WTC11 (cell line): ENCODE measurements around the gene POC5.

Experiments
- CBFB ChIP-seq: sonication (generic); formaldehyde crosslinking; IDR thresholded peaks from 2 replicates; pipeline ENCODE4 v1.8.1; 2022; ENCODE audit warnings: mild to moderate bottlenecking, low read depth, missing genetic modification reagents
- CTCF ChIP-seq: fragments of 200-600 bp; IDR thresholded peaks from 2 replicates; pipeline ENCODE4 v1.8.0; 2022; ENCODE audit warnings: antibody characterized with exemption
- E2F4 ChIP-seq: sonication (generic); formaldehyde crosslinking; IDR thresholded peaks from 2 replicates; pipeline ENCODE4 v1.8.1; 2022; ENCODE audit warnings: low read depth, mild to moderate bottlenecking, moderate library complexity, missing genetic modification reagents, borderline replicate concordance
- ETV6 ChIP-seq: sonication (generic); formaldehyde crosslinking; IDR thresholded peaks from 2 replicates; pipeline ENCODE4 v1.8.1; 2022; ENCODE audit warnings: mild to moderate bottlenecking, missing genetic modification reagents
- ZNF281 ChIP-seq: sonication (generic); formaldehyde crosslinking; IDR thresholded peaks from 2 replicates; pipeline ENCODE4 v1.8.0; 2023; ENCODE audit warnings: mild to moderate bottlenecking, missing genetic modification reagents

DNA sequence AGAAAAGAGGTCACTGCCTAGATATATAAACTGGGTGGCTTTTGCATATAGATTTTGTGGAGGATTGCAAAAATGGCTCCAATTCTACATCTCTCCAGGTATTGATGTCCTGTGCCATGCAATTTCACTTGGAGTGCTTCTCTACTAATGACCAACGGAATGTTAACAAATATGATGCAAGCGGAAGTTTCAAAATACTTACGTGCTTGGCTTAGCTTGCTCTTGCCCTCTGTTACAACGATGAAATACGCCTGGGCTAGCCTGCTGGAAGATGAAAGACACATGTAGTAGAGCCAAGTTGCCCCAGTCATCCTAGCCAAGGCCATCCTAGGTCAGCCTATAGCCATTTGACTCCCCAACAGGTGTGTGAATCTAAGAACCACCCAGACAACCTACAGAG lies 3.6 kb upstream of the POC5 start:
- TF ChIP-seq CTCF: no peak
- TF ChIP-seq ETV6: no peak
- no peak for TF ChIP-seq E2F4 (CRISPR knock-in tag)
- no peak for TF ChIP-seq CBFB (CRISPR knock-in tag)
- TF ChIP-seq ZNF281 (CRISPR knock-in tag): no peak
